HepG2 (cell line): ENCODE data around the gene KRTAP5-2. TPM values are rescaled to one million over a fixed set of nuclear protein-coding genes. Genes with fewer than 3 reads are reported as not detected.

Experiments used
- ATAC-seq: fragments of 200-7000 bp; cut with Tn5 transposase; 3 replicates; pipeline ENCODE4 v1.9.1; 2020; ENCODE audit warnings: mild to moderate bottlenecking, moderate library complexity
- BruUV-seq: library from RNA; stranded (reverse); fragments of 400-500 nt; replicated peaks from 2 replicates; lab custom pipeline; 2021; lab: Mats Ljungman, UMichigan
- CTCF ChIA-PET: fragments of 300-600 bp; formaldehyde crosslinking; extraction: SDS; loops from one replicate; lab custom pipeline; 2021; ENCODE audit warnings: low total read pairs, inconsistent platforms, low intra/inter-chr PET ratio; lab: Yijun Ruan, JAX
- POLR2A ChIA-PET: fragments of 350-600 bp; sonication (Branson Sonifier 250); formaldehyde crosslinking; loops from one replicate; lab custom pipeline; 2020; ENCODE audit warnings: antibody characterized with exemption, inconsistent platforms; lab: Yijun Ruan, JAX
- DNase-seq: peaks from one replicate; pipeline ENCODE4 v3.0.0-alpha.2; 2015; ENCODE audit warnings: low spot score
- FAIRE-seq: peaks from 3 replicates; lab custom pipeline; 2011; peaks lifted over from hg19 to GRCh38; lab: Jason Lieb, UNC
- H2AFZ ChIP-seq: one replicate; pipeline ENCODE4 v1.6.1; 2011; ENCODE audit warnings: low read length, inconsistent platforms
- H3K27ac ChIP-seq: fragments of 300-600 bp; 3 replicates; pipeline ENCODE4 v1.8.0; 2011; ENCODE audit warnings: mixed run types, mild to moderate bottlenecking, mixed read lengths, low read length, inconsistent platforms; ENCODE audit not compliant: insufficient read depth; ENCODE audit errors: extremely low read length
- H3K27me3 ChIP-seq, 2 experiments: fragments of 200-600 bp in 1 of 2; 2 replicates in 1 of 2; 3 replicates in 1 of 2; pipeline versions ENCODE4 v1.6.0 to v1.8.0; 2011; ENCODE audit warnings: low read length in 2 of 2, mild to moderate bottlenecking in 2 of 2, moderate library complexity in 2 of 2, inconsistent platforms in 1 of 2; ENCODE audit not compliant: insufficient read depth in 2 of 2, control insufficient read depth in 1 of 2
- H3K36me3 ChIP-seq, 2 experiments: fragments of 200-600 bp in 1 of 2; replicated peaks in 1 of 2; 2 replicates in 1 of 2; 3 replicates in 1 of 2; pipeline versions ENCODE4 v1.5.1 to v1.8.0; 2011; ENCODE audit warnings: low read length in 2 of 2, inconsistent platforms in 1 of 2; ENCODE audit not compliant: insufficient read depth in 2 of 2, control insufficient read depth in 1 of 2
- H3K4me1 ChIP-seq: 2 replicates; pipeline ENCODE4 v1.5.1; 2012; ENCODE audit warnings: low read length, inconsistent platforms; ENCODE audit not compliant: insufficient read depth
- H3K4me2 ChIP-seq: 2 replicates; pipeline ENCODE4 v1.6.0; 2011; ENCODE audit warnings: low read depth, low read length, inconsistent platforms
- H3K4me3 ChIP-seq, 3 experiments: fragments of 200-600 bp in 1 of 3; sonication (generic), shearing (Covaris generic) in 1 of 3; replicated peaks in 1 of 3; 2 replicates each; pipeline ENCODE4 v1.5.1; 2011 to 2016; ENCODE audit warnings: low read length in 3 of 3, inconsistent platforms in 2 of 3, low read depth in 2 of 3, mild to moderate bottlenecking in 2 of 3, control low read depth in 1 of 3, mixed read lengths in 1 of 3; ENCODE audit not compliant: insufficient read depth in 1 of 3
- H3K79me2 ChIP-seq: one replicate; pipeline ENCODE4 v1.6.1; 2011; ENCODE audit warnings: low read length, inconsistent platforms; ENCODE audit not compliant: insufficient read depth
- H3K9ac ChIP-seq: 2 replicates; pipeline ENCODE4 v1.6.0; 2011; ENCODE audit warnings: mild to moderate bottlenecking, low read depth, low read length, inconsistent platforms; ENCODE audit not compliant: insufficient read depth
- H3K9me3 ChIP-seq: 2 replicates; pipeline ENCODE4 v1.5.1; 2012; ENCODE audit warnings: mild to moderate bottlenecking, low read length
- H4K20me1 ChIP-seq: 2 replicates; pipeline ENCODE4 v1.6.0; 2011; ENCODE audit warnings: inconsistent platforms, mild to moderate bottlenecking, low read length, moderate library complexity; ENCODE audit not compliant: insufficient read depth
- AGO1 ChIP-seq: fragments of 200-400 bp; formaldehyde crosslinking; IDR thresholded peaks from 2 replicates; pipeline ENCODE4 v1.6.1; 2017; ENCODE audit warnings: mild to moderate bottlenecking, low read depth, low read length, moderate library complexity; ENCODE audit not compliant: poor library complexity, severe bottlenecking
- ATF3 ChIP-seq: sonication (generic); formaldehyde crosslinking; IDR thresholded peaks from 2 replicates; pipeline ENCODE4 v1.4.0; 2020; ENCODE audit warnings: missing genetic modification reagents
- CREM ChIP-seq, 2 experiments: sonication (generic) in 1 of 2; formaldehyde crosslinking in 1 of 2; IDR thresholded peaks; 2 replicates each; pipeline versions ENCODE4 v1.4.0 to v1.6.1; 2016 to 2020; ENCODE audit warnings: antibody characterized with exemption in 1 of 2, mild to moderate bottlenecking in 1 of 2, missing genetic modification reagents in 1 of 2
- HBP1 ChIP-seq: IDR thresholded peaks from 2 replicates; pipeline ENCODE4 v1.6.1; 2016; ENCODE audit warnings: low read depth, control low read depth
- HNF4G ChIP-seq, 2 experiments: sonication (generic) in 1 of 2; formaldehyde crosslinking in 1 of 2; IDR thresholded peaks; 2 replicates each; pipeline versions ENCODE4 v1.4.0 to v1.6.1; 2011 to 2020; ENCODE audit warnings: borderline replicate concordance in 2 of 2, low read depth in 2 of 2, mild to moderate bottlenecking in 2 of 2, low read length in 1 of 2, missing genetic modification reagents in 1 of 2, moderate library complexity in 1 of 2
- HNRNPUL1 ChIP-seq: fragments of 200-400 bp; formaldehyde crosslinking; IDR thresholded peaks from 2 replicates; pipeline ENCODE4 v1.6.1; 2017; ENCODE audit warnings: low read depth, mild to moderate bottlenecking, low read length, moderate library complexity
- MED8 ChIP-seq: sonication (generic); formaldehyde crosslinking; IDR thresholded peaks from 2 replicates; pipeline ENCODE4 v1.8.1; 2023; ENCODE audit warnings: mild to moderate bottlenecking, missing genetic modification reagents; ENCODE audit not compliant: insufficient replicate concordance
- NCOA5 ChIP-seq: sonication (generic); formaldehyde crosslinking; IDR thresholded peaks from 2 replicates; pipeline ENCODE4 v1.4.0; 2020; ENCODE audit warnings: missing genetic modification reagents
- PHF5A ChIP-seq: IDR thresholded peaks from one replicate; pipeline ENCODE4 v1.6.1; 2018; ENCODE audit warnings: low read depth, missing genetic modification reagents; ENCODE audit not compliant: unreplicated experiment
- RFXANK ChIP-seq: IDR thresholded peaks from 2 replicates; pipeline ENCODE4 v1.6.1; 2016
- SCMH1 ChIP-seq: sonication (generic); formaldehyde crosslinking; IDR thresholded peaks from 2 replicates; pipeline ENCODE4 v1.9.0; 2021; ENCODE audit warnings: missing genetic modification reagents, mild to moderate bottlenecking, borderline replicate concordance
- SIN3A ChIP-seq: IDR thresholded peaks from 2 replicates; pipeline ENCODE4 v1.6.1; 2011; ENCODE audit warnings: low read depth, mild to moderate bottlenecking, control low read depth, low read length, borderline replicate concordance
- TBL1XR1 ChIP-seq: fragments of 150-350 bp; IDR thresholded peaks from 2 replicates; pipeline ENCODE4 v1.6.1; 2014; ENCODE audit warnings: borderline replicate concordance, low read length; ENCODE audit not compliant: partially characterized antibody
- YEATS2 ChIP-seq: sonication (generic); formaldehyde crosslinking; IDR thresholded peaks from 2 replicates; pipeline ENCODE4 v1.4.0; 2020; ENCODE audit warnings: missing genetic modification reagents, borderline replicate concordance
- ZNF17 ChIP-seq: sonication (generic); formaldehyde crosslinking; IDR thresholded peaks from 2 replicates; pipeline ENCODE4 v1.5.0; 2020; ENCODE audit warnings: mild to moderate bottlenecking, missing genetic modification reagents
- ZNF615 ChIP-seq: sonication (generic); formaldehyde crosslinking; IDR thresholded peaks from 2 replicates; pipeline ENCODE4 v1.5.0; 2020; ENCODE audit warnings: mild to moderate bottlenecking, missing genetic modification reagents, borderline replicate concordance
- WGBS: methylation state at CpG from one replicate; pipeline ENCODE4 v1.1.6; 2017; ENCODE audit warnings: low lambda C conversion rate; 5-methylcytosine and 5-hydroxymethylcytosine counted together
- in situ Hi-C: cut with HindIII; loops from 2 replicates; pipeline ENCODE4 v1.10.0; 2017; ENCODE audit warnings: low pct_unique_long_range_greater_than_20kb; ENCODE audit not compliant: extremely low pct_ligation_motif_present
- intact Hi-C: fragments of 100-400 bp; cut with micrococcal nuclease; formaldehyde crosslinking; loops from one replicate; pipeline ENCODE4 v1.10.0; 2022; ENCODE audit not compliant: unreplicated experiment
- polyA plus RNA-seq, 8 experiments: library from polyadenylated mRNA; depleted of rRNA in 3 of 8; stranded (reverse) in 7 of 8; unstranded in 1 of 8; fragments of >200 nt; fragmentation: Illumina TruSeq in 4 of 8; extraction: Trizol in 4 of 8; gene quantifications; 2 replicates each; pipeline versions ENCODE4 v1.2.1 to v1.2.3, GENCODE V29; 2011 to 2016; ENCODE audit warnings: low read depth in 4 of 8, missing spikeins in 1 of 8, mixed read lengths in 1 of 8; ENCODE audit not compliant: insufficient read depth in 1 of 8
- total RNA-seq, 5 experiments: library from RNA; depleted of rRNA; stranded (reverse); fragments of >200 nt; fragmentation: Illumina TruSeq; extraction: Trizol; gene quantifications; 2 replicates each; pipeline ENCODE4 v1.2.3, GENCODE V29; 2016; ENCODE audit warnings: low read depth in 1 of 5

KRTAP5-2 gene
- total and polyA plus RNA-seq, 2 of the 13 experiments (the other 11 are each of a cell fraction or from before 2014, with no cell fraction given), result not detected

- Histone ChIP-seq H3K27ac (no peak overlapping the region), H3K9me3 (no peaks in the 10 kb centered on the region), H3K27me3 (peaks cover 3 to 59% of the 10 kb centered on the region in 2 experiments), H4K20me1 (no peaks in the 10 kb centered on the region), H3K9ac (no peak overlapping the region), H2AFZ (no peak overlapping the region), H3K4me3 (no peak overlapping the region), H3K4me2 (no peak overlapping the region), H3K4me1 (no peaks in the 10 kb centered on the region), H3K36me3 (no peaks in the 10 kb centered on the region), H3K79me2 (no peaks in the 10 kb centered on the region)
- DNase-seq, result no peak
- in situ Hi-C loops, result no loop called here
- TF ChIP-seq HNRNPUL1 (no peak), YEATS2 (CRISPR knock-in tag) (no peak), SIN3A (no peak), NCOA5 (no peak), ZNF17 (no peak), ATF3 (no peak), ZNF615 (no peak), SCMH1 (CRISPR knock-in tag) (no peak), MED8 (CRISPR knock-in tag) (no peak), CREM (IDR thresholded peaks at IDR 0.05) (no peak), CREM (CRISPR knock-in tag; IDR thresholded peaks at IDR 0.05) (no peak), PHF5A (CRISPR knock-in tag) (no peak), TBL1XR1 (no peak), AGO1 (no peak), HBP1 (CRISPR knock-in tag) (no peak), HNF4G (IDR thresholded peaks at IDR 0.05; ENCODE audit: borderline replicate concordance, low read depth, low read length) (no peak), HNF4G (CRISPR knock-in tag; IDR thresholded peaks at IDR 0.05; ENCODE audit: borderline replicate concordance, low read depth) (no peak), RFXANK (CRISPR knock-in tag) (no peak)
- intact Hi-C loops, result no loop called here
- FAIRE-seq, result no peak
- 41% methylated on average over 14 of the region's 19 CpGs for WGBS
- POLR2A ChIA-PET, result no interaction called here
- no peak for ATAC-seq
- no TSS peak for BruUV-seq
- CTCF ChIA-PET, result no interaction called here
Observed at GRCh38 chr11:1636291-1636950, 38.3 kb upstream of the KRTAP5-2 start.
